Measurements from ENCODE around the gene ZNF609.

The ZNF609 gene

GRCh38 chr15:64667736-64668161 lies 207.4 kb downstream of the ZNF609 start:
- no peak for DNase-seq

- DNase-seq, result no peak
Measured at GRCh38 chr15:64673866-64674265, 213.5 kb downstream of the ZNF609 start.

GRCh38 chr15:64678126-64678819 lies 217.9 kb downstream of the ZNF609 start:
- no peak for DNase-seq

- DNase-seq, result no peak
Measured at GRCh38 chr15:64680097-64680496, 219.7 kb downstream of the ZNF609 start.

GRCh38 chr15:64681424-64682024 lies 221.1 kb downstream of the ZNF609 start:
- DNase-seq, result peak; percentile 83

- no peak for DNase-seq
Measured at GRCh38 chr15:64682255-64682654, 221.9 kb downstream of the ZNF609 start.

- no peak for DNase-seq
Measured at GRCh38 chr15:64683378-64683777, 223.0 kb downstream of the ZNF609 start.

- no peak for DNase-seq
Measured at GRCh38 chr15:64685230-64685888, 225.0 kb downstream of the ZNF609 start.

- DNase-seq, result peak; percentile 89
Measured at GRCh38 chr15:64686130-64686735, 225.9 kb downstream of the ZNF609 start.

GRCh38 chr15:64687172-64687571 lies 226.8 kb downstream of the ZNF609 start:
- no peak for DNase-seq

GRCh38 chr15:64687688-64688087 lies 227.3 kb downstream of the ZNF609 start:
- no peak for DNase-seq

- DNase-seq, result no peak
Measured at GRCh38 chr15:64688770-64689169, 228.4 kb downstream of the ZNF609 start.

- DNase-seq, result no peak
Measured at GRCh38 chr15:64690008-64690407, 229.6 kb downstream of the ZNF609 start.

- no peak for DNase-seq
Measured at GRCh38 chr15:64690578-64691296, 230.4 kb downstream of the ZNF609 start.

GRCh38 chr15:64691896-64692565 lies 231.7 kb downstream of the ZNF609 start:
- DNase-seq, result no peak

- DNase-seq, result no peak
Measured at GRCh38 chr15:64693134-64693533, 232.8 kb downstream of the ZNF609 start.

- no peak for DNase-seq
Measured at GRCh38 chr15:64694816-64695215, 234.4 kb downstream of the ZNF609 start.

GRCh38 chr15:64695561-64695992 lies 235.2 kb downstream of the ZNF609 start:
- DNase-seq, result peak; percentile 25

GRCh38 chr15:64696481-64696880 lies 236.1 kb downstream of the ZNF609 start:
- DNase-seq, result no peak

GRCh38 chr15:64697911-64698369 lies 237.6 kb downstream of the ZNF609 start:
- no peak for DNase-seq

- DNase-seq, result no peak
Measured at GRCh38 chr15:64698823-64699222, 238.4 kb downstream of the ZNF609 start.

GRCh38 chr15:64699751-64700388 lies 239.5 kb downstream of the ZNF609 start:
- peak; percentile 65 for DNase-seq

All from eye (tissue), 1 donor.